Stimulated activated naive CD8-positive, alpha-beta T cell treated with anti-CD3 and anti-CD28 coated beads, Interleukin-15, Interleukin-2, amounts not matched to agents 100 ng/mL and 50 ng/mL, for 24 hours (primary cell): ENCODE data around the gene ZNF831.

Source experiments
- H3K27ac Mint-ChIP-seq: one replicate; pipeline ENCODE4 v1.8.0; 2021; ENCODE audit warnings: mild to moderate bottlenecking, mixed read lengths
- H3K27me3 Mint-ChIP-seq: one replicate; pipeline ENCODE4 v1.8.0; 2021; ENCODE audit warnings: mixed read lengths
- H3K36me3 Mint-ChIP-seq: one replicate; pipeline ENCODE4 v1.8.0; 2021; ENCODE audit warnings: low read depth, mixed read lengths
- H3K4me1 Mint-ChIP-seq: one replicate; pipeline ENCODE4 v1.8.0; 2021; ENCODE audit warnings: low read depth, mixed read lengths
- H3K4me3 Mint-ChIP-seq: one replicate; pipeline ENCODE4 v1.8.0; 2021; ENCODE audit warnings: mild to moderate bottlenecking, mixed read lengths
- H3K9me3 Mint-ChIP-seq: one replicate; pipeline ENCODE4 v1.8.0; 2021; ENCODE audit warnings: mixed read lengths

The ZNF831 gene

DNA sequence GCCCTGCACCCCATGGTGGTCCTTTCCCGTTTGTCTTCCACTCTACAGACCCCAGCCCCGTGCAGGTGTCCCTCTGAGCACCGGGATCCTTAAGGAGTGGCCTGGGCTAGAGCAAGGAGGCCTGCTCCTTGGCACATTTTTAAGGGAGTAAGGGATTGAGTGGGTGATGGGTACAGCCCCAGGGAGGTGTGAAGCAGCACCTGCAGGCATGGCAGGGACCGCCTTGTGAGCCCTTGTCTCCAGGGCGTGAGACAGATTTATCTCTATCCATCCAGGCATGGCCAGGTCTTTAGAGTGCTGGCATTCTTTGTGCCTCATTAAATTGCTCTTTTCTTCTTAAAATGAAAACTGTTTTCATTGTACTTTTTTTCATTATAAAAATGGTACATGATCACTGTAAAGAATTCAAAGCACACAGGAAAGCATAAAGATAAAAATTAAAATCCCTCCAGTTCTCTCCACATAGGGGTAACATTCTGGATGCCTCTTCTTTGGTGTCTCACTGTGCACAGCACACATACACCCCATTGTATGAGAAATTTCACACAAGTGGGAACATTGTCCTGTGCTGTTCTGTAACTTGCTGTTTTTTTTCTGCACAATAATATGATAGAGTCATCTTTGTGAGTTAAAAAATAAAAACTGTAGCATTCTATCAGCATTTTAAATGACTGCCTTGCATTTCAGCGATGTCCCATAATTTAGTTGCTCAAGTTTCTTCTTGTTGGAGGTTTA lies 31.9 kb upstream of the ZNF831 start:
- Mint-ChIP-seq H3K9me3 (no peaks in the 10 kb centered on the region), H3K27ac (no peak overlapping the region), H3K36me3 (no peaks in the 10 kb centered on the region), H3K4me3 (no peak overlapping the region), H3K27me3 (no peaks in the 10 kb centered on the region), H3K4me1 (peaks cover 11% of the 10 kb centered on the region)

GRCh38 chr20:59134182-59134581 lies 29.4 kb upstream of the ZNF831 start:
- Mint-ChIP-seq H3K27me3 (no peaks in the 10 kb centered on the region), H3K36me3 (no peaks in the 10 kb centered on the region), H3K4me1 (no peaks in the 10 kb centered on the region), H3K27ac (no peak overlapping the region), H3K4me3 (no peak overlapping the region), H3K9me3 (no peaks in the 10 kb centered on the region)

GRCh38 chr20:59135093-59135492 lies 28.5 kb upstream of the ZNF831 start:
- Mint-ChIP-seq H3K27ac (no peak overlapping the region), H3K4me1 (peaks cover 8% of the 10 kb centered on the region), H3K27me3 (no peaks in the 10 kb centered on the region), H3K9me3 (no peaks in the 10 kb centered on the region), H3K4me3 (no peak overlapping the region), H3K36me3 (no peaks in the 10 kb centered on the region)

GRCh38 chr20:59136027-59136426 lies 27.6 kb upstream of the ZNF831 start:
- Mint-ChIP-seq H3K9me3 (no peaks in the 10 kb centered on the region), H3K27ac (no peak overlapping the region), H3K4me1 (peaks cover 14% of the 10 kb centered on the region)

GRCh38 chr20:59137532-59137931 lies 26.1 kb upstream of the ZNF831 start:
- peaks cover 3% of the 10 kb centered on the region for H3K9me3 Mint-ChIP-seq
- no peak overlapping the region for H3K4me3 Mint-ChIP-seq
- no peak overlapping the region for H3K27ac Mint-ChIP-seq
- peaks cover 14% of the 10 kb centered on the region for H3K4me1 Mint-ChIP-seq
- no peaks in the 10 kb centered on the region for H3K36me3 Mint-ChIP-seq
- no peaks in the 10 kb centered on the region for H3K27me3 Mint-ChIP-seq

More at GRCh38 chr20:59136027-59136426, 27.6 kb upstream of the ZNF831 start:
- H3K36me3 Mint-ChIP-seq = no peaks in the 10 kb centered on the region
- H3K27me3 Mint-ChIP-seq = no peaks in the 10 kb centered on the region
- no peak overlapping the region for H3K4me3 Mint-ChIP-seq

- peaks cover 14% of the 10 kb centered on the region for H3K4me1 Mint-ChIP-seq
- H3K36me3 Mint-ChIP-seq = no peaks in the 10 kb centered on the region
- no peak overlapping the region for H3K4me3 Mint-ChIP-seq
- peaks cover 3% of the 10 kb centered on the region for H3K9me3 Mint-ChIP-seq
- H3K27me3 Mint-ChIP-seq = no peaks in the 10 kb centered on the region
- no peak overlapping the region for H3K27ac Mint-ChIP-seq
Observed at GRCh38 chr20:59138114-59138748, 25.4 kb upstream of the ZNF831 start.

- H3K4me3 Mint-ChIP-seq = no peak overlapping the region
- no peaks in the 10 kb centered on the region for H3K27me3 Mint-ChIP-seq
- no peaks in the 10 kb centered on the region for H3K36me3 Mint-ChIP-seq
- peaks cover 32% of the 10 kb centered on the region for H3K4me1 Mint-ChIP-seq
- no peak overlapping the region for H3K27ac Mint-ChIP-seq
- peaks cover 3% of the 10 kb centered on the region for H3K9me3 Mint-ChIP-seq
Observed at GRCh38 chr20:59139998-59140397, 23.6 kb upstream of the ZNF831 start.

- no peaks in the 10 kb centered on the region for H3K36me3 Mint-ChIP-seq
- peaks cover 52% of the 10 kb centered on the region for H3K4me1 Mint-ChIP-seq
- no peak overlapping the region for H3K4me3 Mint-ChIP-seq
- H3K27me3 Mint-ChIP-seq = no peaks in the 10 kb centered on the region
- no peak overlapping the region for H3K27ac Mint-ChIP-seq
- peaks cover 3% of the 10 kb centered on the region for H3K9me3 Mint-ChIP-seq
Observed at GRCh38 chr20:59141818-59142581, 21.6 kb upstream of the ZNF831 start.

DNA sequence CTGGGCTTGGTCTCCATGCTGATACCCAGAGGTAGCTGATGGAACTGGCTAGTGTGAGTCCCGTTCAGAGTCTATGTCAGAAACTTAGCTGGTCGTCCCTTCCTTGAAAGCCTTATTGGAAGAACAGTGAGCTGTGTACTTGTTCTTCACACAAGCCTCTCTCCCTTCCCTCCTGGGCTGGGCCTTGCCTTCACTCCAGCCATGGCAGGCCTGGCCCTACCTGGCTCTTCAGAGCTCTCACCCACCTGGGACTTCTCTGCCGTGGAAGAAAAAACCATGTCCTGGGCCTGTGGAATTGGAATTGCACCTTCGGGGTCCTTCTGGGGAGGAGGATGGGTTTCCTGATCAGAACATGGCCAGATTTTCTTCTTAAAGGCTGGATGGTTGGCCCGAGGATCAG lies 20.3 kb upstream of the ZNF831 start:
- no peak overlapping the region for H3K4me3 Mint-ChIP-seq
- peaks cover 3% of the 10 kb centered on the region for H3K9me3 Mint-ChIP-seq
- peaks cover 65% of the 10 kb centered on the region for H3K4me1 Mint-ChIP-seq
- H3K27me3 Mint-ChIP-seq = no peaks in the 10 kb centered on the region
- H3K27ac Mint-ChIP-seq = no peak overlapping the region
- H3K36me3 Mint-ChIP-seq = peaks cover 11% of the 10 kb centered on the region

- Mint-ChIP-seq H3K27ac (peak overlapping the region; percentile 97), H3K36me3 (peaks cover 17% of the 10 kb centered on the region), H3K27me3 (no peaks in the 10 kb centered on the region), H3K4me1 (peaks cover 73% of the 10 kb centered on the region), H3K9me3 (peaks cover 3% of the 10 kb centered on the region), H3K4me3 (peak overlapping the region; percentile 87)
Observed at GRCh38 chr20:59144179-59144830, 19.3 kb upstream of the ZNF831 start.

DNA sequence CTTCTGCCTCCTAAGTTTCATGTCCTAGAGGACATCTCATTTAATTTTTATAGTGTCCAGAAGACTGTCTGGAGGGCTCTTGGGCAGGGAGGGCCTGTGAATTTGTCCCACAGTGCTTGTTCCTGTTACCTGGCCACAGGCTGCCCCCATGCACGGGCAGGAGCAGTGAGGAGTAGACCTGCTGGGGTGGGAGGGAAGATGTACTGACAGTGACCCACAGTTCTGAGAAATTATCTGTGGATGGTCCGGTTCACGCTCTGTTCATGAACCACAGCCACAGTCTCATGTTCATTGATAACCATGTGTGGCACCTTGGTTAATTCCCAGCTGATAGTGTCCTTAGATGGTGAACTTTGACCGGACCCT lies 18.8 kb upstream of the ZNF831 start:
- no peaks in the 10 kb centered on the region for H3K27me3 Mint-ChIP-seq
- peaks cover 17% of the 10 kb centered on the region for H3K36me3 Mint-ChIP-seq
- peak overlapping the region; percentile 97 for H3K27ac Mint-ChIP-seq
- peaks cover 3% of the 10 kb centered on the region for H3K9me3 Mint-ChIP-seq
- H3K4me3 Mint-ChIP-seq = peak overlapping the region; percentile 87
- peaks cover 73% of the 10 kb centered on the region for H3K4me1 Mint-ChIP-seq

- H3K36me3 Mint-ChIP-seq = peaks cover 17% of the 10 kb centered on the region
- peak overlapping the region; percentile 97 for H3K27ac Mint-ChIP-seq
- H3K4me3 Mint-ChIP-seq = peak overlapping the region; percentile 87
- H3K27me3 Mint-ChIP-seq = no peaks in the 10 kb centered on the region
- peaks cover 73% of the 10 kb centered on the region for H3K4me1 Mint-ChIP-seq
- H3K9me3 Mint-ChIP-seq = peaks cover 3% of the 10 kb centered on the region
Observed at GRCh38 chr20:59145247-59145923, 18.2 kb upstream of the ZNF831 start.

DNA sequence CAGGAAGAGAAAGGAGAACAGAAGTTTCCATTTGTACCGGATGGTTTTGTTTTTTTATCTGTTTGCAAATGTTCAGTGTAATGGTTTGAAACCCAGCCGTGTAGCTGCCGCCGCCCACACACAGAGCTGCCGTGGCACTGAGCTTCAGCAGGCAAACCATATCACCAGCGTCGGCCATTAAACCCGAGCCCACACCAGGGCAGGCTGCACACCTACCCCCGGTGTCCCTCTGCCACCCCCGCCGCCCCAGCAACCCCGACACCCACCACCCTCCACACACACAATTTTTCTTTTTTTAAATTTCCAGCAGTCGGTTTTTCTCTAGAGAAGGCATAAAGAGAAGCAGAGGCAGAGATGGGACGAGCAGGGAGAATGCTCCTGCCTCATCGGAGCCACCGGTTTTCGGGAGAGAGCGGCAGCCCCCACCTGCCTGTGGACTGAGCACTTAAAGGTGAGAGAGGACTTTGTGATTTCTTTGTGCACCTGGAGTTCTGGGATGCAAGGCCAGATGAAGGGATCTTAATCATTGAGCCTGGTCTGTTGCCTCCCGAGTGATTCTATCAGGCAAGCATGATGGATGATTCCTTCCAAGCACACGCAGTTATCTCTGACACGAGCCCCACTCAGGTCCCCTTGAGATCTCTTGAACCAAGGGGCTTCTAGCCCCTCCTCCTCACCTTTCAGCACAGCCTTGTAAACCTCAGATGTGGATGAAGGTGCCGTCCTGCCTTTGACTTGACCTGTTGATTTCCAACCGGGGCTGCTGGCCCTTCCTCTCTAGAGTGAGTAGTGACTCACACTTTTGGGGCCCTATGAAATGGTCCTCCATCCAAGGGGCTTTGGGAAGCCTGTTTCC lies 17.5 kb upstream of the ZNF831 start:
- no peaks in the 10 kb centered on the region for H3K27me3 Mint-ChIP-seq
- peak overlapping the region; percentile 87 for H3K4me3 Mint-ChIP-seq
- H3K4me1 Mint-ChIP-seq = peaks cover 77% of the 10 kb centered on the region
- peak overlapping the region; percentile 97 for H3K27ac Mint-ChIP-seq
- peaks cover 3% of the 10 kb centered on the region for H3K9me3 Mint-ChIP-seq
- H3K36me3 Mint-ChIP-seq = peaks cover 17% of the 10 kb centered on the region
